Gastrocnemius medialis (tissue), 4 donors: ENCODE results near the gene ADCYAP1R1. TPM values are rescaled to one million over a fixed set of nuclear protein-coding genes. Genes with fewer than 3 reads are reported as not detected.

Experiments
- ATAC-seq, 2 donors: fragments of 150-250 bp; one replicate each; pipeline ENCODE4 v1.9.1; 2016
- DNase-seq, 2 donors: peaks; one replicate each; pipeline ENCODE4 v3.0.0-alpha.2; 2019
- H3K27ac ChIP-seq, 4 donors: fragments of 200-600 bp; sonication (generic); 1 replicate in 1 of 4; 2 replicates in 3 of 4; pipeline ENCODE4 v1.5.1; 2016 to 2018; ENCODE audit warnings: mild to moderate bottlenecking in 2 of 4, moderate library complexity in 1 of 4
- H3K27me3 ChIP-seq, 3 donors: fragments of 200-600 bp; sonication (generic) in 2 of 3; 1 replicate in 1 of 3; 2 replicates in 2 of 3; pipeline versions ENCODE4 v1.5.1 to v1.6.0; 2016 to 2019; ENCODE audit warnings: mild to moderate bottlenecking in 1 of 3, moderate library complexity in 1 of 3
- H3K36me3 ChIP-seq, 2 donors: fragments of 200-600 bp; sonication (generic) in 1 of 2; one replicate each; pipeline ENCODE4 v1.5.1; 2017 to 2018
- H3K4me1 ChIP-seq, 2 donors: fragments of 200-600 bp; sonication (generic) in 1 of 2; one replicate each; pipeline ENCODE4 v1.5.1; 2016 to 2017; ENCODE audit warnings: mild to moderate bottlenecking in 2 of 2
- H3K4me3 ChIP-seq, 4 donors: fragments of 200-600 bp; sonication (generic) in 3 of 4; 1 replicate in 1 of 4; 2 replicates in 3 of 4; pipeline ENCODE4 v1.5.1; 2016 to 2019; ENCODE audit warnings: mild to moderate bottlenecking in 2 of 4
- H3K9me3 ChIP-seq, 3 donors: fragments of 200-600 bp; sonication (generic) in 2 of 3; 1 replicate in 1 of 3; 2 replicates in 2 of 3; pipeline ENCODE4 v1.5.1; 2016 to 2019
- CTCF ChIP-seq, 5 experiments: fragments of 450-650 bp in 3 of 5; fragments of 200-600 bp in 2 of 5; sonication (generic) in 2 of 5; IDR thresholded peaks in 4 of 5; conservative IDR thresholded peaks in 1 of 5; 1 replicate in 4 of 5; 2 replicates in 1 of 5; pipeline ENCODE4 v1.5.1; 2016 to 2019; ENCODE audit warnings: antibody characterized with exemption in 5 of 5, mild to moderate bottlenecking in 3 of 5, moderate library complexity in 3 of 5
- POLR2A ChIP-seq, 2 donors: fragments of 450-650 bp; IDR thresholded peaks; one replicate each; pipeline ENCODE4 v1.6.1; 2017; ENCODE audit warnings: antibody characterized with exemption in 2 of 2, mild to moderate bottlenecking in 2 of 2, moderate library complexity in 2 of 2
- in situ Hi-C, 4 donors: fragments of 200-750 bp; cut with MboI; loops; one replicate each; pipeline versions ENCODE4 v1.15.0 to v1.8.0; 2017; ENCODE audit warnings: low sequenced_read_pairs in 4 of 4
- intact Hi-C: fragments of 100-400 bp; cut with DNase I; formaldehyde crosslinking; loops from one replicate; pipeline ENCODE4 v1.15.1; 2023; ENCODE audit warnings: low total_unique reads
- total RNA-seq, 4 donors: library from RNA; depleted of rRNA; stranded (reverse); fragments of >200 nt; gene quantifications; one replicate each; pipeline versions ENCODE4 v1.1.0 to v1.2.3, GENCODE V29; 2016

ADCYAP1R1 gene
- total RNA-seq, 4 donors from 2014 or later = 0.05 to 0.33 (median 0.21) TPM

- no peaks in the 10 kb centered on the region for H3K27me3 ChIP-seq
- peak in 1 of 2 donors; percentile 24 for DNase-seq
- no peak overlapping the region for H3K27ac ChIP-seq
- in situ Hi-C loops (loop anchor here in 2 of 4 donors (10.0 to 25.0 kb wide), 2 partner anchors 500 to 603 kb away; no protein-coding TSS in a partner anchor), intact Hi-C loops (loop anchor here (1.0 kb wide), 1 partner anchor 500 kb away; no protein-coding TSS in a partner anchor)
- H3K4me1 ChIP-seq = no peaks in the 10 kb centered on the region
- no peaks in the 10 kb centered on the region for H3K9me3 ChIP-seq
- ATAC-seq = peak; percentile 70 to 74
- TF ChIP-seq POLR2A (IDR thresholded peaks at IDR 0.05) = no peak
- peak; percentile 26 to 73 (median 59) for TF ChIP-seq CTCF (IDR thresholded peaks at IDR 0.05 in 4 of 5, conservative IDR thresholded peaks at IDR 0.05 in 1 of 5)
- H3K4me3 ChIP-seq = no peak overlapping the region
- H3K36me3 ChIP-seq = no peaks in the 10 kb centered on the region
These were observed 82.4 kb downstream of the ADCYAP1R1 start for GRCh38 chr7:31134246-31135188.

- intact Hi-C loops = no loop called here
- Histone ChIP-seq H3K4me1 (no peaks in the 10 kb centered on the region), H3K27me3 (no peaks in the 10 kb centered on the region), H3K9me3 (no peaks in the 10 kb centered on the region), H3K4me3 (no peak overlapping the region), H3K36me3 (no peaks in the 10 kb centered on the region), H3K27ac (no peak overlapping the region)
- ATAC-seq (no peak), DNase-seq (no peak)
- in situ Hi-C loops = loop anchor here in 2 of 4 donors (10.0 to 25.0 kb wide), 2 partner anchors 498 to 600 kb away; no protein-coding TSS in a partner anchor
- TF ChIP-seq CTCF (IDR thresholded peaks at IDR 0.05 in 4 of 5, conservative IDR thresholded peaks at IDR 0.05 in 1 of 5) = no peak
- TF ChIP-seq POLR2A (IDR thresholded peaks at IDR 0.05) = no peak
These were observed 85.1 kb downstream of the ADCYAP1R1 start for GRCh38 chr7:31137234-31137633.

GRCh38 chr7:31145339-31145738, 93.2 kb downstream of the ADCYAP1R1 start:
- ATAC-seq = no peak
- intact Hi-C loops (no loop called here), in situ Hi-C loops (loop anchor here in 2 of 4 donors (25.0 kb wide), 1 partner anchor 592 kb away; no protein-coding TSS in a partner anchor)
- no peaks in the 10 kb centered on the region for H3K4me1 ChIP-seq
- no peak for DNase-seq
- H3K4me3 ChIP-seq = no peak overlapping the region
- H3K27me3 ChIP-seq = no peaks in the 10 kb centered on the region
- H3K9me3 ChIP-seq = no peaks in the 10 kb centered on the region
- no peaks in the 10 kb centered on the region for H3K36me3 ChIP-seq
- H3K27ac ChIP-seq = no peak overlapping the region
- no peak for TF ChIP-seq CTCF (IDR thresholded peaks at IDR 0.05 in 4 of 5, conservative IDR thresholded peaks at IDR 0.05 in 1 of 5)
- no peak for TF ChIP-seq POLR2A (IDR thresholded peaks at IDR 0.05)

- DNase-seq (no peak), ATAC-seq (no peak)
- Histone ChIP-seq H3K9me3 (peaks cover 0 to 4% (median 0%) of the 10 kb centered on the region in 3 donors), H3K4me3 (no peak overlapping the region), H3K27ac (no peak overlapping the region), H3K27me3 (no peaks in the 10 kb centered on the region), H3K36me3 (no peaks in the 10 kb centered on the region), H3K4me1 (no peaks in the 10 kb centered on the region)
- intact Hi-C loops (no loop called here), in situ Hi-C loops (loop anchor here in 2 of 4 donors (25.0 kb wide), 1 partner anchor 591 kb away; no protein-coding TSS in a partner anchor)
- no peak for TF ChIP-seq CTCF (IDR thresholded peaks at IDR 0.05 in 4 of 5, conservative IDR thresholded peaks at IDR 0.05 in 1 of 5)
- no peak for TF ChIP-seq POLR2A (IDR thresholded peaks at IDR 0.05)
These were observed 93.9 kb downstream of the ADCYAP1R1 start for GRCh38 chr7:31146030-31146429.
